Vagina (tissue), 2 donors: ENCODE data around the gene GNS.

Source experiments
- POLR2AphosphoS5 ChIP-seq, 2 donors: sonication (generic); formaldehyde crosslinking; IDR thresholded peaks; one replicate each; pipeline ENCODE4 v1.9.0; 2017; ENCODE audit warnings: antibody characterized with exemption in 2 of 2, mild to moderate bottlenecking in 2 of 2, low read depth in 1 of 2; ENCODE audit not compliant: insufficient read depth in 1 of 2
- TF ChIP-seq, protein P1 (sequence below), 3 experiments: fragments of 450-650 bp in 2 of 3; fragments of 200-600 bp in 1 of 3; sonication (generic) in 1 of 3; IDR thresholded peaks; one replicate each; pipeline ENCODE4 v1.5.1; 2017 to 2019; ENCODE audit warnings: antibody characterized with exemption in 3 of 3, mild to moderate bottlenecking in 2 of 3, moderate library complexity in 2 of 3

GRCh38 chr12:64792128-64792527, 32.9 kb upstream of the GNS start:
- TF ChIP-seq, protein P1, sequence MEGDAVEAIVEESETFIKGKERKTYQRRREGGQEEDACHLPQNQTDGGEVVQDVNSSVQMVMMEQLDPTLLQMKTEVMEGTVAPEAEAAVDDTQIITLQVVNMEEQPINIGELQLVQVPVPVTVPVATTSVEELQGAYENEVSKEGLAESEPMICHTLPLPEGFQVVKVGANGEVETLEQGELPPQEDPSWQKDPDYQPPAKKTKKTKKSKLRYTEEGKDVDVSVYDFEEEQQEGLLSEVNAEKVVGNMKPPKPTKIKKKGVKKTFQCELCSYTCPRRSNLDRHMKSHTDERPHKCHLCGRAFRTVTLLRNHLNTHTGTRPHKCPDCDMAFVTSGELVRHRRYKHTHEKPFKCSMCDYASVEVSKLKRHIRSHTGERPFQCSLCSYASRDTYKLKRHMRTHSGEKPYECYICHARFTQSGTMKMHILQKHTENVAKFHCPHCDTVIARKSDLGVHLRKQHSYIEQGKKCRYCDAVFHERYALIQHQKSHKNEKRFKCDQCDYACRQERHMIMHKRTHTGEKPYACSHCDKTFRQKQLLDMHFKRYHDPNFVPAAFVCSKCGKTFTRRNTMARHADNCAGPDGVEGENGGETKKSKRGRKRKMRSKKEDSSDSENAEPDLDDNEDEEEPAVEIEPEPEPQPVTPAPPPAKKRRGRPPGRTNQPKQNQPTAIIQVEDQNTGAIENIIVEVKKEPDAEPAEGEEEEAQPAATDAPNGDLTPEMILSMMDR (IDR thresholded peaks at IDR 0.05), result no peak
- TF ChIP-seq POLR2AphosphoS5 (IDR thresholded peaks at IDR 0.05; ENCODE audit: insufficient read depth in 1 of 2, low read depth in 1 of 2), result no peak
